Thyroid gland (tissue), 4 donors: ENCODE measurements around the gene BTBD7.

Experiments used
- POLR2A ChIP-seq, 2 donors: fragments of 450-650 bp; IDR thresholded peaks; one replicate each; pipeline ENCODE4 v1.6.1; 2017; ENCODE audit warnings: antibody characterized with exemption in 2 of 2, mild to moderate bottlenecking in 2 of 2, moderate library complexity in 1 of 2
- TF ChIP-seq, protein P1 (sequence below), 6 experiments: fragments of 200-600 bp in 3 of 6; fragments of 450-650 bp in 3 of 6; sonication (generic) in 3 of 6; IDR thresholded peaks; one replicate each; pipeline ENCODE4 v1.5.1; 2016 to 2019; ENCODE audit warnings: antibody characterized with exemption in 6 of 6, mild to moderate bottlenecking in 2 of 6, inconsistent platforms in 1 of 6, moderate library complexity in 1 of 6

DNA sequence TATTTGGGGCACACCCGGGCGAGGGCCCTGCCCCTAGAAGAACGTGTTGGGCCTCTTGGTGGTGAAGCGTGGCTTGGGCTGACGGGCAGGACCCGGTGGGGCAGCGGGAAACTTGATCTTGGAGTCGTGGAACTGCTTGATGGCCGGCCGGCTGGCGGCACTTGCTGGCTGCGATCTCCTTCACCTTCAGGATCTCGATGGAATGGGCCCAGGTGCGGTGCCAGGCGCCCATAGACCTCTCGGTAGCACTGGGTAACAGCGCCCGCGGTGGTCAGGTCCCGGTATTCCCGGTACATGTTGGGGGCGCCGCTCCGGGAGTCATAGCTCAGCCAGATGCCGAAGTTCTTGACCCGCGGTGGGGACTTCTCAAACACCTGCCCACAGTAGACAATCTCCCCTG, 109.3 kb downstream of the BTBD7 start:
- TF ChIP-seq POLR2A (IDR thresholded peaks at IDR 0.05) = no peak
- TF ChIP-seq, protein P1, sequence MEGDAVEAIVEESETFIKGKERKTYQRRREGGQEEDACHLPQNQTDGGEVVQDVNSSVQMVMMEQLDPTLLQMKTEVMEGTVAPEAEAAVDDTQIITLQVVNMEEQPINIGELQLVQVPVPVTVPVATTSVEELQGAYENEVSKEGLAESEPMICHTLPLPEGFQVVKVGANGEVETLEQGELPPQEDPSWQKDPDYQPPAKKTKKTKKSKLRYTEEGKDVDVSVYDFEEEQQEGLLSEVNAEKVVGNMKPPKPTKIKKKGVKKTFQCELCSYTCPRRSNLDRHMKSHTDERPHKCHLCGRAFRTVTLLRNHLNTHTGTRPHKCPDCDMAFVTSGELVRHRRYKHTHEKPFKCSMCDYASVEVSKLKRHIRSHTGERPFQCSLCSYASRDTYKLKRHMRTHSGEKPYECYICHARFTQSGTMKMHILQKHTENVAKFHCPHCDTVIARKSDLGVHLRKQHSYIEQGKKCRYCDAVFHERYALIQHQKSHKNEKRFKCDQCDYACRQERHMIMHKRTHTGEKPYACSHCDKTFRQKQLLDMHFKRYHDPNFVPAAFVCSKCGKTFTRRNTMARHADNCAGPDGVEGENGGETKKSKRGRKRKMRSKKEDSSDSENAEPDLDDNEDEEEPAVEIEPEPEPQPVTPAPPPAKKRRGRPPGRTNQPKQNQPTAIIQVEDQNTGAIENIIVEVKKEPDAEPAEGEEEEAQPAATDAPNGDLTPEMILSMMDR (IDR thresholded peaks at IDR 0.05) = no peak
